OCI-LY7 (cell line): ENCODE results near the gene FAM13C.

Source experiments
- EZH2phosphoT487 ChIP-seq: fragments of 200-600 bp; sonication (generic); IDR thresholded peaks from 2 replicates; pipeline ENCODE4 v1.6.1; 2018; ENCODE audit warnings: low read depth, borderline replicate concordance, mild to moderate bottlenecking, mixed run types, antibody characterized with exemption, low read length, moderate library complexity, mixed read lengths
- TF ChIP-seq, protein P1 (sequence below): fragments of 200-600 bp; sonication (generic); conservative IDR thresholded peaks from 2 replicates; pipeline ENCODE4 v1.5.1; 2014; ENCODE audit warnings: mild to moderate bottlenecking, antibody characterized with exemption, low read length, moderate library complexity, mixed read lengths

GRCh38 chr10:59325116-59325515 is 37.2 kb downstream of the FAM13C start:
- TF ChIP-seq, protein P1, sequence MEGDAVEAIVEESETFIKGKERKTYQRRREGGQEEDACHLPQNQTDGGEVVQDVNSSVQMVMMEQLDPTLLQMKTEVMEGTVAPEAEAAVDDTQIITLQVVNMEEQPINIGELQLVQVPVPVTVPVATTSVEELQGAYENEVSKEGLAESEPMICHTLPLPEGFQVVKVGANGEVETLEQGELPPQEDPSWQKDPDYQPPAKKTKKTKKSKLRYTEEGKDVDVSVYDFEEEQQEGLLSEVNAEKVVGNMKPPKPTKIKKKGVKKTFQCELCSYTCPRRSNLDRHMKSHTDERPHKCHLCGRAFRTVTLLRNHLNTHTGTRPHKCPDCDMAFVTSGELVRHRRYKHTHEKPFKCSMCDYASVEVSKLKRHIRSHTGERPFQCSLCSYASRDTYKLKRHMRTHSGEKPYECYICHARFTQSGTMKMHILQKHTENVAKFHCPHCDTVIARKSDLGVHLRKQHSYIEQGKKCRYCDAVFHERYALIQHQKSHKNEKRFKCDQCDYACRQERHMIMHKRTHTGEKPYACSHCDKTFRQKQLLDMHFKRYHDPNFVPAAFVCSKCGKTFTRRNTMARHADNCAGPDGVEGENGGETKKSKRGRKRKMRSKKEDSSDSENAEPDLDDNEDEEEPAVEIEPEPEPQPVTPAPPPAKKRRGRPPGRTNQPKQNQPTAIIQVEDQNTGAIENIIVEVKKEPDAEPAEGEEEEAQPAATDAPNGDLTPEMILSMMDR: no peak
- no peak for TF ChIP-seq EZH2phosphoT487
